MCF 10A (cell line): ENCODE results near the gene TP53I3. TPM values are rescaled to one million over a fixed set of nuclear protein-coding genes. Genes with fewer than 3 reads are reported as not detected.
A peak's percentile ranks its signal among the peaks of the same experiment; 100 is the strongest.

Experiments used
- BruUV-seq: library from RNA; stranded (reverse); fragments of 400-500 nt; replicated peaks from 2 replicates; lab custom pipeline; 2021; lab: Mats Ljungman, UMichigan
- CTCF ChIA-PET: fragments of 300-600 bp; sonication (Branson Sonifier 250); formaldehyde crosslinking; extraction: SDS; loops from one replicate; lab custom pipeline; 2021; ENCODE audit warnings: antibody characterized with exemption, inconsistent platforms; lab: Yijun Ruan, JAX
- POLR2A ChIA-PET: fragments of 300-600, 350-650 bp; sonication (Branson Sonifier 250); formaldehyde crosslinking; extraction: SDS; loops from one replicate; lab custom pipeline; 2020; ENCODE audit warnings: antibody characterized with exemption, inconsistent platforms; lab: Yijun Ruan, JAX
- DNase-seq: peaks from one replicate; pipeline ENCODE4 v3.0.0-alpha.2; 2018; ENCODE audit not compliant: unreplicated experiment
- H3K27ac Mint-ChIP-seq: one replicate; pipeline ENCODE4 v1.8.0; 2022; ENCODE audit warnings: mild to moderate bottlenecking, low read depth, mixed read lengths; ENCODE audit not compliant: unreplicated experiment
- H3K27me3 Mint-ChIP-seq: one replicate; pipeline ENCODE4 v1.8.0; 2022; ENCODE audit warnings: mixed read lengths; ENCODE audit not compliant: insufficient read depth, unreplicated experiment
- H3K36me3 Mint-ChIP-seq: one replicate; pipeline ENCODE4 v1.8.0; 2022; ENCODE audit warnings: mild to moderate bottlenecking, moderate library complexity, mixed read lengths; ENCODE audit not compliant: insufficient read depth, unreplicated experiment
- H3K4me1 Mint-ChIP-seq: one replicate; pipeline ENCODE4 v1.8.0; 2022; ENCODE audit warnings: mixed read lengths; ENCODE audit not compliant: insufficient read depth, unreplicated experiment
- H3K4me3 Mint-ChIP-seq: one replicate; pipeline ENCODE4 v1.8.0; 2022; ENCODE audit warnings: mild to moderate bottlenecking, moderate library complexity, mixed read lengths; ENCODE audit not compliant: unreplicated experiment
- H3K9me3 Mint-ChIP-seq: one replicate; pipeline ENCODE4 v1.8.0; 2022; ENCODE audit warnings: mixed read lengths; ENCODE audit not compliant: unreplicated experiment
- CTCF ChIP-seq: fragments of 200-600 bp; IDR thresholded peaks from one replicate; pipeline ENCODE4 v1.8.0; 2022; ENCODE audit warnings: antibody characterized with exemption, mild to moderate bottlenecking; ENCODE audit not compliant: unreplicated experiment
- intact Hi-C: fragments of 100-400 bp; cut with micrococcal nuclease; formaldehyde crosslinking; loops from 2 replicates; pipeline ENCODE4 v1.14.1; 2022
- total RNA-seq: library from RNA; stranded (reverse); gene quantifications from 2 replicates; pipeline ENCODE4 v1.2.3, GENCODE V29; 2022

The TP53I3 gene
- total RNA-seq, 1 experiment from 2014 or later = 99.8 TPM

- peak; percentile 100 for DNase-seq
- intact Hi-C loops = loop anchor here (2.0 kb wide), 1 partner anchor 149 kb away; the partner anchor contains the start of gene ATAD2B
- Mint-ChIP-seq H3K36me3 (peaks cover 83% of the 10 kb centered on the region), H3K9me3 (no peaks in the 10 kb centered on the region), H3K4me1 (peaks cover 22% of the 10 kb centered on the region), H3K4me3 (peak within 1 kb of the TSS; percentile 97), H3K27me3 (no peaks in the 10 kb centered on the region), H3K27ac (peak within 1 kb of the TSS; percentile 97)
- TF ChIP-seq CTCF = no peak
- TSS peak; percentile 62 for BruUV-seq
- ChIA-PET POLR2A (interaction anchor here (0.6 to 3.3 kb wide), 35 partner anchors 8 to 717 kb away, joined by 3 to 72 read pairs (median 5); partner anchors contain the start of genes ATAD2B, CENPO, FKBP1B and ITSN2), CTCF (interaction anchor here (0.6 to 1.3 kb wide), 7 partner anchors 9 to 744 kb away, joined by 3 to 8 read pairs (median 3); partner anchors contain the start of gene TP53I3)
Observed at GRCh38 chr2:24075915-24076848, 8.5 kb downstream of the TP53I3 start, which contains the start of gene SF3B6. TSS of gene SF3B6 (minus strand) at chr2:24076326. CDS start at chr2:24076229, 97 bp downstream.

- no TSS peak for BruUV-seq
- no peak for TF ChIP-seq CTCF
- H3K4me1 Mint-ChIP-seq = peaks cover 20% of the 10 kb centered on the region
- H3K36me3 Mint-ChIP-seq = peaks cover 83% of the 10 kb centered on the region
- no peaks in the 10 kb centered on the region for H3K27me3 Mint-ChIP-seq
- DNase-seq = no peak
- H3K4me3 Mint-ChIP-seq = peak overlapping the region; percentile 97
- no peaks in the 10 kb centered on the region for H3K9me3 Mint-ChIP-seq
- H3K27ac Mint-ChIP-seq = peak overlapping the region; percentile 97
- CTCF ChIA-PET = no interaction called here
- intact Hi-C loops = no loop called here
- POLR2A ChIA-PET = interaction anchor here (0.8 to 3.3 kb wide), 11 partner anchors 9 to 258 kb away, joined by 3 to 72 read pairs (median 16); partner anchors contain the start of genes ATAD2B, FKBP1B, TP53I3 and UBXN2A
Observed at GRCh38 chr2:24075259-24075658, 9.4 kb downstream of the TP53I3 start.

- Mint-ChIP-seq H3K4me1 (peaks cover 20% of the 10 kb centered on the region), H3K4me3 (peak overlapping the region; percentile 97), H3K36me3 (peaks cover 86% of the 10 kb centered on the region), H3K9me3 (no peaks in the 10 kb centered on the region), H3K27me3 (no peaks in the 10 kb centered on the region), H3K27ac (no peak overlapping the region)
- no peak for DNase-seq
- BruUV-seq = no TSS peak
- TF ChIP-seq CTCF = no peak
- POLR2A ChIA-PET = interaction anchor here (0.6 to 2.2 kb wide), 8 partner anchors 11 to 308 kb away, joined by 3 to 17 read pairs (median 3); partner anchors contain the start of genes ATAD2B, FAM228B, FKBP1B and PFN4
- CTCF ChIA-PET = interaction anchor here (0.9 to 1.1 kb wide), 2 partner anchors 22 to 250 kb away, joined by 3 read pairs; no protein-coding TSS in a partner anchor
- intact Hi-C loops = no loop called here
Observed at GRCh38 chr2:24073816-24074215, 10.8 kb downstream of the TP53I3 start.

GRCh38 chr2:24072259-24072658 lies 12.4 kb downstream of the TP53I3 start:
- no TSS peak for BruUV-seq
- Mint-ChIP-seq H3K4me3 (no peak overlapping the region), H3K4me1 (peaks cover 12% of the 10 kb centered on the region), H3K36me3 (peaks cover 90% of the 10 kb centered on the region), H3K27ac (no peak overlapping the region), H3K27me3 (no peaks in the 10 kb centered on the region), H3K9me3 (no peaks in the 10 kb centered on the region)
- no peak for DNase-seq
- CTCF ChIA-PET = interaction anchor here (0.6 to 1.0 kb wide), 4 partner anchors 11 to 128 kb away, joined by 3 to 5 read pairs (median 4); no protein-coding TSS in a partner anchor
- intact Hi-C loops = no loop called here
- POLR2A ChIA-PET = interaction anchor here (1.0 to 2.2 kb wide), 4 partner anchors 8 to 146 kb away, joined by 3 to 17 read pairs (median 8); partner anchors contain the start of genes ATAD2B and TP53I3
- no peak for TF ChIP-seq CTCF
